Keratinocyte (primary cell): ENCODE measurements around the gene CELF2. TPM values are rescaled to one million over a fixed set of nuclear protein-coding genes. Genes with fewer than 3 reads are reported as not detected.

ENCODE experiments used
- DNase-seq: peaks from one replicate; pipeline ENCODE4 v3.0.0-alpha.2; 2011; ENCODE audit warnings: low read depth, missing footprints, low spot score
- FAIRE-seq: peaks from 2 replicates; lab custom pipeline; 2011; peaks lifted over from hg19 to GRCh38; lab: Jason Lieb, UNC
- H2AFZ ChIP-seq: 2 replicates; pipeline ENCODE4 v1.6.0; 2012; ENCODE audit warnings: low read length, control low read depth, inconsistent platforms; ENCODE audit not compliant: control insufficient read depth
- H3K27ac ChIP-seq: 2 replicates; pipeline ENCODE4 v1.5.1; 2011; ENCODE audit warnings: low read length; ENCODE audit not compliant: control insufficient read depth, insufficient read depth
- H3K27me3 ChIP-seq: 3 replicates; pipeline ENCODE4 v1.6.0; 2011; ENCODE audit warnings: low read length; ENCODE audit not compliant: control insufficient read depth, insufficient read depth; ENCODE audit errors: extremely low read depth
- H3K36me3 ChIP-seq, 2 experiments: 2 replicates in 1 of 2; 3 replicates in 1 of 2; pipeline ENCODE4 v1.5.1; 2011; ENCODE audit warnings: low read length in 2 of 2, mild to moderate bottlenecking in 1 of 2; ENCODE audit not compliant: control insufficient read depth in 2 of 2, insufficient read depth in 2 of 2; ENCODE audit errors: extremely low read depth in 1 of 2
- H3K4me1 ChIP-seq: 3 replicates; pipeline ENCODE4 v1.5.1; 2011; ENCODE audit warnings: low read length; ENCODE audit not compliant: control insufficient read depth, insufficient read depth; ENCODE audit errors: extremely low read depth
- H3K4me2 ChIP-seq: 3 replicates; pipeline ENCODE4 v1.6.0; 2011; ENCODE audit warnings: low read depth, low read length; ENCODE audit not compliant: control insufficient read depth, insufficient read depth; ENCODE audit errors: extremely low read depth
- H3K4me3 ChIP-seq, 3 experiments: fragments of 200-600 bp in 1 of 3; sonication (generic) in 1 of 3; 2 replicates in 2 of 3; 3 replicates in 1 of 3; pipeline ENCODE4 v1.5.1; 2011 to 2016; ENCODE audit warnings: low read length in 3 of 3, mild to moderate bottlenecking in 3 of 3, control low read depth in 2 of 3, inconsistent platforms in 1 of 3, low read depth in 1 of 3, mixed read lengths in 1 of 3, mixed run types in 1 of 3, moderate library complexity in 1 of 3; ENCODE audit not compliant: control insufficient read depth in 2 of 3, insufficient read depth in 2 of 3; ENCODE audit errors: extremely low read depth in 1 of 3
- H3K79me2 ChIP-seq: 2 replicates; pipeline ENCODE4 v1.6.0; 2012; ENCODE audit warnings: low read length; ENCODE audit not compliant: control insufficient read depth, insufficient read depth
- H3K9ac ChIP-seq: 3 replicates; pipeline ENCODE4 v1.6.0; 2011; ENCODE audit warnings: low read length; ENCODE audit not compliant: control insufficient read depth, insufficient read depth; ENCODE audit errors: extremely low read depth
- H3K9me1 ChIP-seq: 3 replicates; pipeline ENCODE4 v1.6.0; 2011; ENCODE audit warnings: low read length; ENCODE audit not compliant: control insufficient read depth, insufficient read depth; ENCODE audit errors: extremely low read depth
- H3K9me3 ChIP-seq: 2 replicates; pipeline ENCODE4 v1.5.1; 2012; ENCODE audit warnings: low read depth, low read length; ENCODE audit not compliant: control insufficient read depth
- H4K20me1 ChIP-seq: 3 replicates; pipeline ENCODE4 v1.6.0; 2011; ENCODE audit warnings: low read length; ENCODE audit not compliant: control insufficient read depth, insufficient read depth; ENCODE audit errors: extremely low read depth
- EZH2 ChIP-seq: IDR thresholded peaks from one replicate; pipeline ENCODE4 v1.6.1; 2012; ENCODE audit warnings: inconsistent platforms, mild to moderate bottlenecking, low read length, moderate library complexity
- dilution Hi-C: fragments of 300-500 bp; cut with MboI; formaldehyde crosslinking; loops from one replicate; pipeline ENCODE4 v1.7.0; 2020; ENCODE audit warnings: low sequenced_read_pairs; ENCODE audit not compliant: extremely low pct_ligation_motif_present
- polyA plus RNA-seq, 5 experiments: library from polyadenylated mRNA; depleted of rRNA in 3 of 5; stranded (reverse) in 3 of 5; stranded (forward) in 1 of 5; unstranded in 1 of 5; fragments of >200 nt; gene quantifications; 1 replicate in 1 of 5; 2 replicates in 3 of 5; 3 replicates in 1 of 5; pipeline versions ENCODE4 v1.2.1 to v1.2.3, GENCODE V29; 2011 to 2012; ENCODE audit warnings: missing spikeins in 2 of 5, low read depth in 1 of 5, low replicate concordance in 1 of 5
- TF ChIP-seq, protein P1 (sequence below), 3 experiments: IDR thresholded peaks in 1 of 3; conservative IDR thresholded peaks in 1 of 3; optimal IDR thresholded peaks in 1 of 3; 2 replicates in 2 of 3; 3 replicates in 1 of 3; pipeline versions ENCODE3 to v1.5.1; 2011; ENCODE audit warnings: low read length in 3 of 3, mild to moderate bottlenecking in 3 of 3, moderate library complexity in 2 of 3, control low read depth in 1 of 3, inconsistent platforms in 1 of 3; ENCODE audit not compliant: insufficient read depth in 2 of 3; ENCODE audit errors: extremely low read depth in 1 of 3

CELF2 gene
- polyA plus RNA-seq, 1 donor (not counting 4 experiments of a cell fraction or from before 2014, with no cell fraction given) = 9.8 TPM

DNA sequence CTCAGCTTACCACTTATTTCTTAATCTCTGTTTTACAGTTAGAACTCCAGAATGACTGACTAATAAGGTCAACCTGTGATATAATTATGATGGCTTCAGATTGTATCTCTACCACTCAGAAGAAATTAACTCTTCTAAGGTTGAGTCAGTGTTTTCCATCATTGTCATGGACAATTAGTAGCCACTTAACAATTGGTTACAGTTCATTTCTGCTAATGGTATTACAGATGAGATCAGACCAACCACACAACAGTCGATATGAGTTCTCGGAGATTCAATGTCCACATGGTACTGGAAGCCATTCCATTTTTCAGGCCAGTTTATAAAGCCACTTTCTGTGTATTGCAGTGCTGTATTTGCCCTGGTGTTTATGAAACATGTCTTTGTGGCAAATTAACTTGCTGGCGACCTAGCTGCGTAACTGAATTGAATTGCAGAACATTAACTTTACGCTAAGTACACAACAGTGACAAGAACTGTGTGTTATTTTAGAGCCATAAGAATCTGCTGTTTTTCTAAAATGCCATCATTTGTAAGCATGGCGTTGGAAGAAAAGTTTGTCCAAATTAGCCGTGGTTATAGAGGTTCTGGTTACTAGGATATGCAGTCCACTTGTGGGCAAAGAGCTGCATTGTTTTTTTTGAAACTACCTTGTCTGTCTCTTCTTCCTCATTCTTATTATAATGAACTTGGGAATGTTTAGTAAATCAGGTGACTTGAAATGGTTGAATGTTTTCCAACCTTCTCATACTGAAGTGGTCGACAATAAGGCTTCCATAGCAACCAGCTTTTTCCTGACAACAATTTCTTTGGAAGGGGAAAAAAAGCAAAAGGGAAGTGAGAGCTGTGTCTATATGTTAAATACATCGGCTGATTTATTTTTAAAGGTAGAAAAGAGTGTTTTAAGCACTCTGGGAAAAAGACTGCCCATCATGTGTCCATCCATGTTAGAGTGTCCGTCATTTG, 76.4 kb downstream of the CELF2 start:
- no peak for TF ChIP-seq EZH2
- TF ChIP-seq, protein P1, sequence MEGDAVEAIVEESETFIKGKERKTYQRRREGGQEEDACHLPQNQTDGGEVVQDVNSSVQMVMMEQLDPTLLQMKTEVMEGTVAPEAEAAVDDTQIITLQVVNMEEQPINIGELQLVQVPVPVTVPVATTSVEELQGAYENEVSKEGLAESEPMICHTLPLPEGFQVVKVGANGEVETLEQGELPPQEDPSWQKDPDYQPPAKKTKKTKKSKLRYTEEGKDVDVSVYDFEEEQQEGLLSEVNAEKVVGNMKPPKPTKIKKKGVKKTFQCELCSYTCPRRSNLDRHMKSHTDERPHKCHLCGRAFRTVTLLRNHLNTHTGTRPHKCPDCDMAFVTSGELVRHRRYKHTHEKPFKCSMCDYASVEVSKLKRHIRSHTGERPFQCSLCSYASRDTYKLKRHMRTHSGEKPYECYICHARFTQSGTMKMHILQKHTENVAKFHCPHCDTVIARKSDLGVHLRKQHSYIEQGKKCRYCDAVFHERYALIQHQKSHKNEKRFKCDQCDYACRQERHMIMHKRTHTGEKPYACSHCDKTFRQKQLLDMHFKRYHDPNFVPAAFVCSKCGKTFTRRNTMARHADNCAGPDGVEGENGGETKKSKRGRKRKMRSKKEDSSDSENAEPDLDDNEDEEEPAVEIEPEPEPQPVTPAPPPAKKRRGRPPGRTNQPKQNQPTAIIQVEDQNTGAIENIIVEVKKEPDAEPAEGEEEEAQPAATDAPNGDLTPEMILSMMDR (optimal IDR thresholded peaks at IDR 0.05 in 1 of 3, IDR thresholded peaks at IDR 0.05 in 1 of 3, conservative IDR thresholded peaks at IDR 0.05 in 1 of 3; ENCODE audit: extremely low read depth in 1 of 3, insufficient read depth in 2 of 3, low read length in 3 of 3) = no peak
- no peaks in the 10 kb centered on the region for H3K9me1 ChIP-seq
- dilution Hi-C loops = no loop called here

DNA sequence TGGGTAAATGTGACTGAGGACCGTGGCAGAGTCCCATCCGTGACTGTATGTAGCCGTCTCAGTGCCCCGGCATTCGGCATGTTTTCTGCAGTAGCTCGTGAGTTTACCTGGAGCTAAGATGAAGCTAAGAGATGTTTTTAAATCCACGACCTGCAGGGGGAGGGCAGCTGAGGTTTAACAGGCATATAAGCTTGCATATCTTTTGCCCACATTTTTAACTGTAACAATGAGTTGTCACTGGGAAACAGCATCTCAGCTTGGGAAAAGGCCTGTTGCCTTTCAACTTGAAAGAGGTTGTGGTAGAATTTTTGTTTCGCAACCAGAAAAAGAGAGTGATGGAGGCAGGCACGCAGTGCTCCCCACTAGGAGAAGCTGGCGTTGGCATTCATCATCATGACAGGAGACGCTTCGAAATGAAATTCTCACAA, 77.7 kb downstream of the CELF2 start:
- dilution Hi-C loops = no loop called here
- TF ChIP-seq, protein P1 (optimal IDR thresholded peaks at IDR 0.05 in 1 of 3, IDR thresholded peaks at IDR 0.05 in 1 of 3, conservative IDR thresholded peaks at IDR 0.05 in 1 of 3; ENCODE audit: extremely low read depth in 1 of 3, insufficient read depth in 2 of 3, low read length in 3 of 3) = no peak
- TF ChIP-seq EZH2 = no peak
- no peak for FAIRE-seq

More for the DNA sequence above, 76.4 kb downstream of the CELF2 start:
- H3K27ac ChIP-seq = no peak overlapping the region
- H3K27me3 ChIP-seq = no peaks in the 10 kb centered on the region
- H3K4me1 ChIP-seq = no peaks in the 10 kb centered on the region
- no peaks in the 10 kb centered on the region for H3K79me2 ChIP-seq
- DNase-seq = no peak
- H2AFZ ChIP-seq = no peak overlapping the region
- no peak for FAIRE-seq
- H3K9ac ChIP-seq = no peak overlapping the region
- no peaks in the 10 kb centered on the region for H4K20me1 ChIP-seq
- no peak overlapping the region for H3K4me2 ChIP-seq
- H3K9me3 ChIP-seq = no peaks in the 10 kb centered on the region
- no peak overlapping the region for H3K4me3 ChIP-seq
- no peaks in the 10 kb centered on the region for H3K36me3 ChIP-seq

More for the DNA sequence above, 77.7 kb downstream of the CELF2 start:
- Histone ChIP-seq H3K9ac (no peak overlapping the region), H3K4me2 (no peak overlapping the region), H3K36me3 (no peaks in the 10 kb centered on the region), H2AFZ (no peak overlapping the region), H4K20me1 (no peaks in the 10 kb centered on the region), H3K27ac (no peak overlapping the region), H3K79me2 (no peaks in the 10 kb centered on the region), H3K4me3 (no peak overlapping the region), H3K4me1 (no peaks in the 10 kb centered on the region), H3K27me3 (no peaks in the 10 kb centered on the region), H3K9me1 (no peaks in the 10 kb centered on the region), H3K9me3 (no peaks in the 10 kb centered on the region)
- no peak for DNase-seq
